GM23338 (cell line): Measurements from ENCODE around the gene RNF157. TPM values are rescaled to one million over a fixed set of nuclear protein-coding genes. Genes with fewer than 3 reads are reported as not detected.

ENCODE experiments used
- ATAC-seq: fragments of 200-7000 bp; cut with Tn5 transposase; 3 replicates; pipeline ENCODE4 v1.9.1; 2020
- DNase-seq: peaks from one replicate; pipeline ENCODE4 v3.0.0-alpha.2; 2015; ENCODE audit warnings: low spot score
- H2AFZ ChIP-seq: fragments of 200-600 bp; sonication (generic); 2 replicates; pipeline ENCODE4 v1.8.0; 2016; ENCODE audit warnings: antibody characterized with exemption, mild to moderate bottlenecking, moderate library complexity
- H3F3A ChIP-seq: fragments of 200-600 bp; sonication (generic); replicated peaks from 2 replicates; pipeline ENCODE4 v1.8.0; 2017; ENCODE audit warnings: antibody characterized with exemption, mixed run types, low read depth
- H3K27ac ChIP-seq: fragments of 200-600 bp; sonication (generic); 2 replicates; pipeline ENCODE4 v1.6.1; 2016; ENCODE audit warnings: low read depth
- H3K27me3 ChIP-seq: fragments of 200-600 bp; sonication (generic); 2 replicates; pipeline ENCODE4 v1.8.0; 2016; ENCODE audit warnings: mild to moderate bottlenecking, mixed run types, moderate library complexity; ENCODE audit not compliant: insufficient read depth
- H3K36me3 ChIP-seq: fragments of 200-600 bp; sonication (generic); 2 replicates; pipeline ENCODE4 v1.8.0; 2016; ENCODE audit warnings: mild to moderate bottlenecking; ENCODE audit not compliant: insufficient read depth
- H3K4me1 ChIP-seq: fragments of 200-600 bp; sonication (generic); 2 replicates; pipeline ENCODE4 v1.8.0; 2016; ENCODE audit warnings: mild to moderate bottlenecking, moderate library complexity; ENCODE audit not compliant: insufficient read depth
- H3K4me2 ChIP-seq: fragments of 200-600 bp; sonication (generic); 2 replicates; pipeline ENCODE4 v1.7.1; 2017; ENCODE audit warnings: mixed run types
- H3K4me3 ChIP-seq: fragments of 200-600 bp; sonication (generic); 2 replicates; pipeline ENCODE4 v1.6.1; 2016; ENCODE audit warnings: mixed run types
- H3K79me2 ChIP-seq: fragments of 200-600 bp; sonication (generic); replicated peaks from 2 replicates; pipeline ENCODE4 v1.8.0; 2017; ENCODE audit warnings: mild to moderate bottlenecking; ENCODE audit not compliant: insufficient read depth
- H3K9me2 ChIP-seq: fragments of 200-600 bp; sonication (generic); 2 replicates; pipeline ENCODE4 v1.8.0; 2017; ENCODE audit not compliant: insufficient read depth
- H4K20me1 ChIP-seq: fragments of 200-600 bp; sonication (generic); replicated peaks from 2 replicates; pipeline ENCODE4 v1.8.0; 2017; ENCODE audit warnings: mild to moderate bottlenecking; ENCODE audit not compliant: insufficient read depth
- H3K27ac Mint-ChIP-seq: 2 replicates; pipeline ENCODE4 v1.8.0; 2020; ENCODE audit warnings: inconsistent platforms, mild to moderate bottlenecking, moderate library complexity, mixed read lengths
- H3K27me3 Mint-ChIP-seq: 3 replicates; pipeline ENCODE4 v1.8.0; 2022; ENCODE audit warnings: low read depth, mild to moderate bottlenecking, moderate library complexity, mixed read lengths, inconsistent platforms; ENCODE audit not compliant: insufficient read depth, poor library complexity
- H3K36me3 Mint-ChIP-seq: 3 replicates; pipeline ENCODE4 v1.8.0; 2021; ENCODE audit warnings: low read depth, mild to moderate bottlenecking, inconsistent platforms, moderate library complexity, mixed read lengths
- H3K4me1 Mint-ChIP-seq: 3 replicates; pipeline ENCODE4 v1.8.0; 2020; ENCODE audit warnings: mild to moderate bottlenecking, inconsistent platforms, mixed read lengths
- H3K4me3 Mint-ChIP-seq: 3 replicates; pipeline ENCODE4 v1.8.0; 2021; ENCODE audit warnings: moderate library complexity, mild to moderate bottlenecking, inconsistent platforms, mixed read lengths
- H3K9me3 Mint-ChIP-seq: 3 replicates; pipeline ENCODE4 v1.8.0; 2020; ENCODE audit warnings: moderate library complexity, mild to moderate bottlenecking, inconsistent platforms, mixed read lengths
- CREB1 ChIP-seq: fragments of 250-450 bp; sonication (Bioruptor Pico); IDR thresholded peaks from 2 replicates; pipeline ENCODE4 v1.5.0; 2020; ENCODE audit warnings: low read depth, mild to moderate bottlenecking, moderate library complexity
- EZH2 ChIP-seq: fragments of 200-600 bp; sonication (generic); IDR thresholded peaks from one replicate; pipeline ENCODE4 v1.8.0; 2017; ENCODE audit warnings: antibody characterized with exemption, mild to moderate bottlenecking, low read depth; ENCODE audit not compliant: unreplicated experiment
- EZH2phosphoT487 ChIP-seq: fragments of 200-600 bp; sonication (generic); IDR thresholded peaks from one replicate; pipeline ENCODE4 v1.8.1; 2018; ENCODE audit warnings: antibody characterized with exemption; ENCODE audit not compliant: unreplicated experiment
- JUNB ChIP-seq: IDR thresholded peaks from one replicate; pipeline ENCODE4 v1.6.1; 2016; ENCODE audit warnings: antibody characterized with exemption; ENCODE audit not compliant: unreplicated experiment
- NANOG ChIP-seq: IDR thresholded peaks from 2 replicates; pipeline ENCODE4 v1.6.1; 2016; ENCODE audit warnings: antibody characterized with exemption, borderline replicate concordance
- POLR2AphosphoS5 ChIP-seq: IDR thresholded peaks from 2 replicates; pipeline ENCODE4 v1.6.1; 2016; ENCODE audit warnings: antibody characterized with exemption, low read depth
- STAT1 ChIP-seq: IDR thresholded peaks from one replicate; pipeline ENCODE4 v1.6.1; 2016; ENCODE audit warnings: antibody characterized with exemption; ENCODE audit not compliant: unreplicated experiment
- ZNF114 ChIP-seq: fragments of 250-450 bp; sonication (Bioruptor Pico); IDR thresholded peaks from 2 replicates; pipeline ENCODE4 v1.5.0; 2020; ENCODE audit warnings: mild to moderate bottlenecking, moderate library complexity
- ZNF331 ChIP-seq: fragments of 250-450 bp; sonication (Bioruptor Pico); IDR thresholded peaks from 2 replicates; pipeline ENCODE4 v1.5.0; 2020; ENCODE audit warnings: low read depth, mild to moderate bottlenecking, moderate library complexity
- polyA plus RNA-seq: library from polyadenylated mRNA; unstranded; fragments of >200 nt; fragmentation: Nextera tagmentation; extraction: Ambion mirVana; gene quantifications from 2 replicates; pipeline ENCODE4 v1.2.1, GENCODE V29; 2016
- total RNA-seq: library from RNA; depleted of rRNA; stranded (reverse); fragments of >200 nt; shearing (Covaris generic); gene quantifications from 2 replicates; pipeline ENCODE4 v1.2.3, GENCODE V29; 2014
- TF ChIP-seq, protein P1 (sequence below): fragments of 250-450 bp; sonication (Bioruptor Pico); IDR thresholded peaks from 2 replicates; pipeline ENCODE4 v1.5.0; 2020; ENCODE audit warnings: mild to moderate bottlenecking, moderate library complexity
- TF ChIP-seq, protein P2 (sequence below): IDR thresholded peaks from one replicate; pipeline ENCODE4 v1.6.1; 2018; ENCODE audit warnings: antibody characterized with exemption; ENCODE audit not compliant: unreplicated experiment
- TF ChIP-seq, protein P3 (sequence below), 2 experiments: fragments of 200-600 bp in 1 of 2; sonication (generic) in 1 of 2; conservative IDR thresholded peaks; 2 replicates each; pipeline versions ENCODE4 v1.5.1 to v1.6.1; 2016 to 2017; ENCODE audit warnings: antibody characterized with exemption in 2 of 2, low read depth in 2 of 2, mild to moderate bottlenecking in 2 of 2, moderate library complexity in 1 of 2
- TF ChIP-seq, protein P4 (sequence below): IDR thresholded peaks from 2 replicates; pipeline ENCODE4 v1.6.1; 2016; ENCODE audit warnings: antibody characterized with exemption

Gene RNF157
- total and polyA plus RNA-seq, 2 experiments from 2014 or later, result 7.8 to 11.7 TPM

DNA sequence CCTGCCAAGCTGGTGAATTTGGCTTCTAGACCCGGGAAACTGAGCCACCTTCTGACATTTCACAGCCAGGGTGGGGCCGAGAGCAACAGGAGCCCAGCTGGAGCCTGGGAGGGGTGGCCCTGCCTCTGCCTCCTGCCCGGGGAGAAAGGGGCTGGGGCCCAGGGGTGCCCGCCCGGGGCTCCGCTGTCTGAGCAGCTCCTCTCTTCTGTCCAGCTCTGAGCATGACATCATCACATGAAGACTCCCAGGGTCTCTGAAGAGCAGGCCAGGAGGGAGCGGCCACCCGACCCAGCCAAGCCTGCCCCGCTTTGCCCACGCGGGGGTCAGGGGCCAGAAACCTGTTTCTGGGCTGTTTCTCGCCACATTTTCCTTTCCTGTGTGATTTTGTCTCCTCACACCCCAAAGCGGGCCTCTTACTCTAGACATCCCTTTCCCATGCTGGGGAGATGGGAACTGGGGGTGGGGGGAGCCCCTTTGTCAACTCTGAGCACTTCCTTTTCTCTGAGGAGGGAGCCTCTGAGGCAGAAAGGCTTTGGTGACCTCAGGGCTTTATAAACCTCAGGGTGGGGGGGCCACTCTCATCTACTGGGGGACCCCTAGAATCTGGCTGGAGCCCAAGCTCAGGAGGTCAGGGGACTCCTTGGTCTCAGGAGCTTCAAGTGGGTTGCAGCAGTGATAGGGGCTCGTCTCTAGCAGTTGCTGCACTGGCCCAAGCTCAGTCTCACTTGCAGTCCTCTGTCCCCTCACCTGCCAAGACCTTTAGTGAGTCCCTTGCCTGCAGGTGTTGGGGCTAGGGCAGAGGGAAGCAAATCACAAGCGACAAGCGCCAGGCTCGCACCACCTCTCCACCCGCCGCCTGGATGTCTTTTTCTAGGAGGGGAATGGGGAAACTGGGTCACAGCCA, 32.5 kb upstream of the RNF157 start:
- no peak overlapping the region for H3K4me3 Mint-ChIP-seq
- ATAC-seq (peak; percentile 2; the same call in 2 of the 3 replicates), DNase-seq (no peak)
- peaks cover 9% of the 10 kb centered on the region; the same call in 2 of the 3 replicates for H3K36me3 Mint-ChIP-seq
- no peaks in the 10 kb centered on the region for H4K20me1 ChIP-seq
- peaks cover 21% of the 10 kb centered on the region for H3K27me3 Mint-ChIP-seq
- no peaks in the 10 kb centered on the region for H3K36me3 ChIP-seq
- H3K4me1 ChIP-seq, result peaks cover 25% of the 10 kb centered on the region
- TF ChIP-seq POLR2AphosphoS5 (no peak), NANOG (no peak), CREB1 (CRISPR knock-in tag) (no peak), ZNF331 (no peak), EZH2phosphoT487 (no peak), STAT1 (no peak), JUNB (no peak), EZH2 (no peak), ZNF114 (CRISPR knock-in tag) (no peak)
- TF ChIP-seq, protein P1, sequence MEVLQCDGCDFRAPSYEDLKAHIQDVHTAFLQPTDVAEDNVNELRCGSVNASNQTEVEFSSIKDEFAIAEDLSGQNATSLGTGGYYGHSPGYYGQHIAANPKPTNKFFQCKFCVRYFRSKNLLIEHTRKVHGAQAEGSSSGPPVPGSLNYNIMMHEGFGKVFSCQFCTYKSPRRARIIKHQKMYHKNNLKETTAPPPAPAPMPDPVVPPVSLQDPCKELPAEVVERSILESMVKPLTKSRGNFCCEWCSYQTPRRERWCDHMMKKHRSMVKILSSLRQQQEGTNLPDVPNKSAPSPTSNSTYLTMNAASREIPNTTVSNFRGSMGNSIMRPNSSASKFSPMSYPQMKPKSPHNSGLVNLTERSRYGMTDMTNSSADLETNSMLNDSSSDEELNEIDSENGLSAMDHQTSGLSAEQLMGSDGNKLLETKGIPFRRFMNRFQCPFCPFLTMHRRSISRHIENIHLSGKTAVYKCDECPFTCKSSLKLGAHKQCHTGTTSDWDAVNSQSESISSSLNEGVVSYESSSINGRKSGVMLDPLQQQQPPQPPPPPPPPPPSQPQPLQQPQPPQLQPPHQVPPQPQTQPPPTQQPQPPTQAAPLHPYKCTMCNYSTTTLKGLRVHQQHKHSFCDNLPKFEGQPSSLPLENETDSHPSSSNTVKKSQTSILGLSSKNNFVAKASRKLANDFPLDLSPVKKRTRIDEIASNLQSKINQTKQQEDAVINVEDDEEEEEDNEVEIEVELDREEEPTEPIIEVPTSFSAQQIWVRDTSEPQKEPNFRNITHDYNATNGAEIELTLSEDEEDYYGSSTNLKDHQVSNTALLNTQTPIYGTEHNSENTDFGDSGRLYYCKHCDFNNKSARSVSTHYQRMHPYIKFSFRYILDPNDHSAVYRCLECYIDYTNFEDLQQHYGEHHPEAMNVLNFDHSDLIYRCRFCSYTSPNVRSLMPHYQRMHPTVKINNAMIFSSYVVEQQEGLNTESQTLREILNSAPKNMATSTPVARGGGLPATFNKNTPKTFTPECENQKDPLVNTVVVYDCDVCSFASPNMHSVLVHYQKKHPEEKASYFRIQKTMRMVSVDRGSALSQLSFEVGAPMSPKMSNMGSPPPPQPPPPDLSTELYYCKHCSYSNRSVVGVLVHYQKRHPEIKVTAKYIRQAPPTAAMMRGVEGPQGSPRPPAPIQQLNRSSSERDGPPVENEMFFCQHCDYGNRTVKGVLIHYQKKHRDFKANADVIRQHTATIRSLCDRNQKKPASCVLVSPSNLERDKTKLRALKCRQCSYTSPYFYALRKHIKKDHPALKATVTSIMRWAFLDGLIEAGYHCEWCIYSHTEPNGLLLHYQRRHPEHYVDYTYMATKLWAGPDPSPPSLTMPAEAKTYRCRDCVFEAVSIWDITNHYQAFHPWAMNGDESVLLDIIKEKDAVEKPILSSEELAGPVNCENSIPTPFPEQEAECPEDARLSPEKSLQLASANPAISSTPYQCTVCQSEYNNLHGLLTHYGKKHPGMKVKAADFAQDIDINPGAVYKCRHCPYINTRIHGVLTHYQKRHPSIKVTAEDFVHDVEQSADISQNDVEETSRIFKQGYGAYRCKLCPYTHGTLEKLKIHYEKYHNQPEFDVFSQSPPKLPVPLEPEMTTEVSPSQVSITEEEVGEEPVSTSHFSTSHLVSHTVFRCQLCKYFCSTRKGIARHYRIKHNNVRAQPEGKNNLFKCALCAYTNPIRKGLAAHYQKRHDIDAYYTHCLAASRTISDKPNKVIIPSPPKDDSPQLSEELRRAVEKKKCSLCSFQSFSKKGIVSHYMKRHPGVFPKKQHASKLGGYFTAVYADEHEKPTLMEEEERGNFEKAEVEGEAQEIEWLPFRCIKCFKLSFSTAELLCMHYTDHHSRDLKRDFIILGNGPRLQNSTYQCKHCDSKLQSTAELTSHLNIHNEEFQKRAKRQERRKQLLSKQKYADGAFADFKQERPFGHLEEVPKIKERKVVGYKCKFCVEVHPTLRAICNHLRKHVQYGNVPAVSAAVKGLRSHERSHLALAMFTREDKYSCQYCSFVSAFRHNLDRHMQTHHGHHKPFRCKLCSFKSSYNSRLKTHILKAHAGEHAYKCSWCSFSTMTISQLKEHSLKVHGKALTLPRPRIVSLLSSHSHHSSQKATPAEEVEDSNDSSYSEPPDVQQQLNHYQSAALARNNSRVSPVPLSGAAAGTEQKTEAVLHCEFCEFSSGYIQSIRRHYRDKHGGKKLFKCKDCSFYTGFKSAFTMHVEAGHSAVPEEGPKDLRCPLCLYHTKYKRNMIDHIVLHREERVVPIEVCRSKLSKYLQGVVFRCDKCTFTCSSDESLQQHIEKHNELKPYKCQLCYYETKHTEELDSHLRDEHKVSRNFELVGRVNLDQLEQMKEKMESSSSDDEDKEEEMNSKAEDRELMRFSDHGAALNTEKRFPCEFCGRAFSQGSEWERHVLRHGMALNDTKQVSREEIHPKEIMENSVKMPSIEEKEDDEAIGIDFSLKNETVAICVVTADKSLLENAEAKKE (CRISPR knock-in tag), result no peak
- TF ChIP-seq, protein P2, sequence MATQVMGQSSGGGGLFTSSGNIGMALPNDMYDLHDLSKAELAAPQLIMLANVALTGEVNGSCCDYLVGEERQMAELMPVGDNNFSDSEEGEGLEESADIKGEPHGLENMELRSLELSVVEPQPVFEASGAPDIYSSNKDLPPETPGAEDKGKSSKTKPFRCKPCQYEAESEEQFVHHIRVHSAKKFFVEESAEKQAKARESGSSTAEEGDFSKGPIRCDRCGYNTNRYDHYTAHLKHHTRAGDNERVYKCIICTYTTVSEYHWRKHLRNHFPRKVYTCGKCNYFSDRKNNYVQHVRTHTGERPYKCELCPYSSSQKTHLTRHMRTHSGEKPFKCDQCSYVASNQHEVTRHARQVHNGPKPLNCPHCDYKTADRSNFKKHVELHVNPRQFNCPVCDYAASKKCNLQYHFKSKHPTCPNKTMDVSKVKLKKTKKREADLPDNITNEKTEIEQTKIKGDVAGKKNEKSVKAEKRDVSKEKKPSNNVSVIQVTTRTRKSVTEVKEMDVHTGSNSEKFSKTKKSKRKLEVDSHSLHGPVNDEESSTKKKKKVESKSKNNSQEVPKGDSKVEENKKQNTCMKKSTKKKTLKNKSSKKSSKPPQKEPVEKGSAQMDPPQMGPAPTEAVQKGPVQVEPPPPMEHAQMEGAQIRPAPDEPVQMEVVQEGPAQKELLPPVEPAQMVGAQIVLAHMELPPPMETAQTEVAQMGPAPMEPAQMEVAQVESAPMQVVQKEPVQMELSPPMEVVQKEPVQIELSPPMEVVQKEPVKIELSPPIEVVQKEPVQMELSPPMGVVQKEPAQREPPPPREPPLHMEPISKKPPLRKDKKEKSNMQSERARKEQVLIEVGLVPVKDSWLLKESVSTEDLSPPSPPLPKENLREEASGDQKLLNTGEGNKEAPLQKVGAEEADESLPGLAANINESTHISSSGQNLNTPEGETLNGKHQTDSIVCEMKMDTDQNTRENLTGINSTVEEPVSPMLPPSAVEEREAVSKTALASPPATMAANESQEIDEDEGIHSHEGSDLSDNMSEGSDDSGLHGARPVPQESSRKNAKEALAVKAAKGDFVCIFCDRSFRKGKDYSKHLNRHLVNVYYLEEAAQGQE, result no peak
- TF ChIP-seq, protein P3, sequence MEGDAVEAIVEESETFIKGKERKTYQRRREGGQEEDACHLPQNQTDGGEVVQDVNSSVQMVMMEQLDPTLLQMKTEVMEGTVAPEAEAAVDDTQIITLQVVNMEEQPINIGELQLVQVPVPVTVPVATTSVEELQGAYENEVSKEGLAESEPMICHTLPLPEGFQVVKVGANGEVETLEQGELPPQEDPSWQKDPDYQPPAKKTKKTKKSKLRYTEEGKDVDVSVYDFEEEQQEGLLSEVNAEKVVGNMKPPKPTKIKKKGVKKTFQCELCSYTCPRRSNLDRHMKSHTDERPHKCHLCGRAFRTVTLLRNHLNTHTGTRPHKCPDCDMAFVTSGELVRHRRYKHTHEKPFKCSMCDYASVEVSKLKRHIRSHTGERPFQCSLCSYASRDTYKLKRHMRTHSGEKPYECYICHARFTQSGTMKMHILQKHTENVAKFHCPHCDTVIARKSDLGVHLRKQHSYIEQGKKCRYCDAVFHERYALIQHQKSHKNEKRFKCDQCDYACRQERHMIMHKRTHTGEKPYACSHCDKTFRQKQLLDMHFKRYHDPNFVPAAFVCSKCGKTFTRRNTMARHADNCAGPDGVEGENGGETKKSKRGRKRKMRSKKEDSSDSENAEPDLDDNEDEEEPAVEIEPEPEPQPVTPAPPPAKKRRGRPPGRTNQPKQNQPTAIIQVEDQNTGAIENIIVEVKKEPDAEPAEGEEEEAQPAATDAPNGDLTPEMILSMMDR (conservative IDR thresholded peaks at IDR 0.05; ENCODE audit: low read depth in 2 of 2), result no peak
- TF ChIP-seq, protein P4, sequence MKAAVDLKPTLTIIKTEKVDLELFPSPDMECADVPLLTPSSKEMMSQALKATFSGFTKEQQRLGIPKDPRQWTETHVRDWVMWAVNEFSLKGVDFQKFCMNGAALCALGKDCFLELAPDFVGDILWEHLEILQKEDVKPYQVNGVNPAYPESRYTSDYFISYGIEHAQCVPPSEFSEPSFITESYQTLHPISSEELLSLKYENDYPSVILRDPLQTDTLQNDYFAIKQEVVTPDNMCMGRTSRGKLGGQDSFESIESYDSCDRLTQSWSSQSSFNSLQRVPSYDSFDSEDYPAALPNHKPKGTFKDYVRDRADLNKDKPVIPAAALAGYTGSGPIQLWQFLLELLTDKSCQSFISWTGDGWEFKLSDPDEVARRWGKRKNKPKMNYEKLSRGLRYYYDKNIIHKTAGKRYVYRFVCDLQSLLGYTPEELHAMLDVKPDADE, result no peak
- no peaks in the 10 kb centered on the region for H3K9me3 Mint-ChIP-seq
- H3F3A ChIP-seq, result peaks cover 3% of the 10 kb centered on the region; the same call in 1 of the 2 replicates
- H3K9me2 ChIP-seq, result no peaks in the 10 kb centered on the region
- peak overlapping the region; percentile 52 for H3K27ac Mint-ChIP-seq
- peak overlapping the region; percentile 64 for H3K4me2 ChIP-seq
- H3K79me2 ChIP-seq, result peaks cover 6% of the 10 kb centered on the region
- H3K4me3 ChIP-seq, result no peak overlapping the region
- no peak overlapping the region for H2AFZ ChIP-seq
- H3K27me3 ChIP-seq, result no peaks in the 10 kb centered on the region
- peaks cover 40% of the 10 kb centered on the region for H3K4me1 Mint-ChIP-seq
- H3K27ac ChIP-seq, result peak overlapping the region; percentile 72; the same call in 1 of the 2 replicates
